SK-N-DZ (cell line): Measurements from ENCODE around the gene C3orf22.

ENCODE experiments used
- DNase-seq: peaks from one replicate; pipeline ENCODE4 v3.0.0-alpha.2; 2015; ENCODE audit warnings: low spot score

Gene C3orf22

DNA sequence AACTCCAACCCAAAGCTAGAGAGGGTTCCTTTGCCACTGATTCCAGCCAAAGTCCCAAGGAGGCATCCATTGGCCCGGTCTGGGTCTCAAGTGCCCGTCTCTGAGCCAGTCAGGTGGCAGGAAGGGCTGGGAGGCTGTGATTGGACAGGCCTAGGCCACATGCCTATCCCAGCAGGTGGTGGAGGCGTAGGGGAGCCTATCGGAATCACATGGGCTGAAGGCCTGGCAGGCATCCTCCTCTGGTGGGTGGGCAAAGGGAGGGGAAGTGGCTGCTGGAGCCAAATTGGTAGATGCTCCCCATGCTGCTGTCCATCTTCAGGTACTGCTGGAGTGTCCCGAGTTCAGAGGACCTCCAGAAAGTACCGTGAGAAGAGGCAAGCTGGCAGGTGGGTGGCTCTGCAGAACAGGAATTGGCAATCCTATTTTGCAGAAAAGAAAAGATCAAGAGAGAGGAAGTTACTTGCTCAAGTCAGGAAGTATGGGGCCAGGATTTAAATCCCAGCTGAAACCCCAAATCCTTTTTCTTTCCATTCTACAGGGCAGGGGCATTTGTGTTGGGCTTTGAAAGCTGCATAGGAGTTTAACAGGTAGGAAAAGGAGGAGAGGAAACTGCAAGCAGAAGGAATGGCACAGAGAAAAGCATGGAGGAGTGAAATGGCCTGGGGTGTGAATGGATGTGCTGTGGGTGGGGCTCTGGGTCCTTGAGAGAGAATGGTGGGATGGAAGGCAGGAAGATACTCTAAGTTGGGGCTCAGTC lies 31.1 kb downstream of the C3orf22 start:
- DNase-seq: no peak

- no peak for DNase-seq
Measured at GRCh38 chr3:126527006-126527405, 31.7 kb downstream of the C3orf22 start.

GRCh38 chr3:126526668-126527005 lies 32.1 kb downstream of the C3orf22 start:
- DNase-seq: no peak

- no peak for DNase-seq
Measured at GRCh38 chr3:126525853-126526667, 32.7 kb downstream of the C3orf22 start.

GRCh38 chr3:126525091-126525852 lies 33.5 kb downstream of the C3orf22 start:
- no peak for DNase-seq

- peak; percentile 35 for DNase-seq
Measured at GRCh38 chr3:126524429-126524988, 34.2 kb downstream of the C3orf22 start.

DNA sequence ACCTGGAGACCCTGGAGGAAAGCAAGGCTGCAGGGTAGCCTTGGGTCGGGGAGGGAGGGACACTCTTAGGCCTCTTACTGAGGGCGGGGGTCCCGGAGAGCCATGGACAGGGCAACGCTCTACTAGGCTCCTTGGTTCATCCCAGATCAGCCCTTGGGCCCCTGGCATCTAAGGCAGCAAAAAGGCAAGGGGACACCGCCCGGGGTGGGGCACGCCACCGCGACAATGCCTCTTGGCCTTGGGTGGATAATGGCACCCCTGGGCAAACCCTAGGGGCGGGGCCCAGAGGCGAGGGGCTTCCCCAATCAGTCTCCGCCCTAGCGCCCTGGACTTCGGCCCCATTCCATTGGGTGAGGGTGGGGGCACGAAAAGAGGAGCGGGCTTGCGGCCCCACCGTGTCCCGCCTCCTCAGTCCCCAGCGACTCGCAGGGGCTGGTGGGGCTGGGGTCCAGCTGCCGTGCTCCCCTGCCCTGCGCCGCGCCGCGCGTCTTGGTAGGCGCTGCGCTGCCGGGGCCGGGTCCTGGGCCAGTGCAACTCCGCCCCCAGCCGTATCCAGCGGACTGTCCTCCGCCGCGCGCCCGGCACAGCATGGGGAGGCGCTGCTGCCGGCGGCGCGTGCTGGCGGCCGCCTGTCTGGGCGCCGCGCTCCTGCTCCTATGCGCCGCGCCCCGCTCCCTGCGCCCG lies 34.8 kb downstream of the C3orf22 start, which contains the start of gene CHST13:
TSS of gene CHST13 (plus strand) at position 411 of the 684 bp plus-strand sequence. CDS start at position 589, 178 bp downstream.
- peak; percentile 54 for DNase-seq

GRCh38 chr3:126522363-126522788 lies 36.4 kb downstream of the C3orf22 start:
- peak; percentile 60 for DNase-seq

- DNase-seq: no peak
Measured at GRCh38 chr3:126521122-126521891, 37.4 kb downstream of the C3orf22 start.

DNA sequence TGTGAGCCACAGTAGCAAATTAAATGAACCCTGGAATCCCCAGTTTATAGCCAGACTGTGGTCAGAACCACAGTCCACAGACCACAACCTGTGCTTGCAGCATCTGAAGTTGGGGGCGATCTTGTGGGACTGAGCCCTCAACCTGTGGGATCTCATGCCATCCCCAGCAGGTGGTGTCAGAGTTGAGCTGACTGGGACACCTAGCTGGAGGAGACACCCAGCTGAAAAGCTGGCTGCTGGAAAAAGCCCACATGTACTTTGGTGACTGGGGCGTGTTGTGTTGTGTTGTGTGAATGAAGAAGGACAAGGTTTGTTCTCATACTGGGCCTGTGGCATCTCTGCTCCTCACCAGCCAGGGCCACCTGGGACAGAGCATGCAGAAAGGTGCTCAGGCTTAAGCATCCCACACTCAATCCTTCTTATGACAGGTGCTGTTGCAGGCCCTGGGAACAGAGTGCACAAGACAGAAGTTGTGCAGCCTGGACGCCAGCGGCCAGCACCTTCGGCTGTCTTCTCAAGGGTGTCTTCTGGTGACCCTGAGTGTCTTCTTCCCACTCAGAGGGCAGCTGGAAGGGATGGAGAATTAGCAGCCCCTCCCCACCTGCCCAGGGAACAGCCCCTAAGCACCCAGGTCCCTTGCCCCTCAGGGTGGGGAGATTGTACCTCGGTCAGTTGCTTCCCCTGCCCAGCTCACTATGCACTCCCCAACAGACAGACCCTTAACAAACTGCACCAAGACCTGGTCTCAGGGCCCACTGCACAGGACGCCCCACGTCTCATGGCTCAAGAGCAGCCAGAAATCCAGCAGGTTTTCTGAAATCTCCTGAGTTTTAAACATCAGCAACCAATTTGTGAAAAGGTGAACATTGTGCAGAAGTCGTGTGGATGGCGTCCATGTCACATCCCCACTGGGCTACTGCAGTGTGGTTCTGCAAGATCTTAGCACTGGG lies 39.0 kb downstream of the C3orf22 start:
- DNase-seq: no peak

- DNase-seq: no peak
Measured at GRCh38 chr3:126518779-126519177, 40.0 kb downstream of the C3orf22 start.

GRCh38 chr3:126517986-126518778 lies 40.5 kb downstream of the C3orf22 start:
- no peak for DNase-seq

DNA sequence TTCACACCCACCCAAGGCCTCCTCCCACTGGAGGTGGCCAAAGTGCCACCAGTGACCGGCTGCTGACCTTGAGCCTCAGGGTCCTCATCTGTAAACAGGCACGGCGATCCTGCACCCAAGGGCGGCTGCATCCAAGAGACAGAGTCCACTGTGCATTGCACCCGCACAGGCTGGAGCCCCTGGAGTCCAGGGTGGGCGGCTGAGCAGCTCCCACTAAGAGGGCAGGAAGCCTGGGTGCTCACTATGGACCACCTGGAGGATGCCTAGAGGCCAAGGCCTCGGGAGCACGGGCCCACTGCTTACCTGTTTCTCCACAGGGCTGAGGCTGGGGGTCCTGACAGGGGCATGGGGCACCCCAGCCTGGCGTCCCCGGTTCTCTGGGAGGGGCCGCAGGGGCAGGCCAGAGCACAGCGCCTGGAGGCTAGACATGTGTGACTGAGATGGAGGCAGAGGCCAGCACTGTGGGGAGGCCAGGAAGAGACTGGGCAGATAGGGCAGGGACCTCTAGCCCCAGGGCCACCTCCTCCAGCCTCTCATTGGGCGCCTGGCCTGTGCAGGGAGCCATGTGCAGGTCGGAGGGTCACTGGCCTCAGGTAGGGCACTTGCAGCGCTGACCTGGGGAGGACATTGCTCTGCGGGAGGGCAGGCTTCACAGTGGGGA lies 41.3 kb downstream of the C3orf22 start, which contains the start of gene UROC1:
TSS of gene UROC1 (minus strand) at position 483 of the 661 bp plus-strand sequence. CDS start at position 429, 54 bp downstream.
- no peak for DNase-seq

DNA sequence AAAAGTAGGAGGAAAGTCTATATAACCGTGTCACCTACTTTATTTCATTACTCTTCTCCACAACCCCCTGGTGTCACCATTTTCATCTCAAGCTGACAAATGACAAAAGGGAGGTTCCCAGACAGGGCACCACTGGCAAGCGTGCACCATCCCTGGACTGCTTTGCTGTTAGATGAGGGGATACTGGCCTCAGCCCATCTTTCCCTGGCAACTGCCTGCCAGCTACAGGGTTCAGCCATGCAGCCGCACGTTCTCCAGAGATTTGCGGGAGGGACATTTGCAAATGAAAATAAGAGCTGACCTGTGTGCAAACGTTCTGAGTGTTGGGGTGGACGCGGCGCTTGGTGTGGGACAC lies 41.8 kb downstream of the C3orf22 start:
- no peak for DNase-seq

- no peak for DNase-seq
Measured at GRCh38 chr3:126516152-126516935, 42.4 kb downstream of the C3orf22 start.

- DNase-seq: no peak
Measured at GRCh38 chr3:126515066-126515706, 43.5 kb downstream of the C3orf22 start.
